MM.1S (cell line): ENCODE data around the gene NEDD8.

ENCODE experiments used
- DNase-seq: peaks from one replicate; pipeline ENCODE4 v3.0.0-alpha.2; 2015
- H2AFZ ChIP-seq: fragments of 300-600 bp; sonication (generic); 2 replicates; pipeline ENCODE4 v1.6.0; 2016; ENCODE audit warnings: antibody characterized with exemption, low read length
- H3F3A ChIP-seq: fragments of 300-600 bp; sonication (generic); 2 replicates; pipeline ENCODE4 v1.6.1; 2016; ENCODE audit warnings: mild to moderate bottlenecking, antibody characterized with exemption, low read length, moderate library complexity, mixed read lengths; ENCODE audit not compliant: insufficient read depth
- H3K27ac ChIP-seq: fragments of 300-600 bp; sonication (generic); 2 replicates; pipeline ENCODE4 v1.5.1; 2016; ENCODE audit warnings: mild to moderate bottlenecking, low read length
- H3K27me3 ChIP-seq: fragments of 300-600 bp; sonication (generic); replicated peaks from 2 replicates; pipeline ENCODE4 v1.6.0; 2016; ENCODE audit warnings: low read length; ENCODE audit not compliant: insufficient read depth
- H3K36me3 ChIP-seq: fragments of 300-600 bp; sonication (generic); replicated peaks from 2 replicates; pipeline ENCODE4 v1.6.1; 2016; ENCODE audit warnings: mild to moderate bottlenecking, low read length, mixed read lengths; ENCODE audit not compliant: insufficient read depth
- H3K4me1 ChIP-seq: fragments of 300-600 bp; sonication (generic); 2 replicates; pipeline ENCODE4 v1.6.1; 2016; ENCODE audit warnings: low read length, mixed read lengths
- H3K4me2 ChIP-seq: fragments of 300-600 bp; sonication (generic); 2 replicates; pipeline ENCODE4 v1.6.0; 2016; ENCODE audit warnings: low read depth, low read length
- H3K4me3 ChIP-seq: fragments of 300-600 bp; sonication (generic); 2 replicates; pipeline ENCODE4 v1.5.1; 2016; ENCODE audit warnings: low read length, mixed read lengths
- H3K79me2 ChIP-seq: fragments of 300-600 bp; sonication (generic); 2 replicates; pipeline ENCODE4 v1.6.1; 2016; ENCODE audit warnings: mixed run types, low read length, mixed read lengths
- H3K9ac ChIP-seq: fragments of 300-600 bp; sonication (generic); 2 replicates; pipeline ENCODE4 v1.6.1; 2016; ENCODE audit warnings: low read length, mixed read lengths
- H3K9me2 ChIP-seq: fragments of 300-600 bp; sonication (generic); replicated peaks from 2 replicates; pipeline ENCODE4 v1.6.1; 2016; ENCODE audit warnings: mild to moderate bottlenecking, low read length, mixed read lengths; ENCODE audit not compliant: insufficient read depth
- H3K9me3 ChIP-seq: fragments of 300-600 bp; sonication (generic); replicated peaks from 2 replicates; pipeline ENCODE4 v1.6.1; 2016; ENCODE audit warnings: mild to moderate bottlenecking, low read length, mixed read lengths; ENCODE audit not compliant: insufficient read depth
- H4K20me1 ChIP-seq: fragments of 300-600 bp; sonication (generic); 2 replicates; pipeline ENCODE4 v1.6.1; 2016; ENCODE audit warnings: mild to moderate bottlenecking, low read length, moderate library complexity, mixed read lengths; ENCODE audit not compliant: insufficient read depth
- CTCF ChIP-seq: fragments of 300-600 bp; sonication (generic); IDR thresholded peaks from 2 replicates; pipeline ENCODE4 v1.5.1; 2016; ENCODE audit warnings: antibody characterized with exemption, low read length, mixed read lengths
- EZH2 ChIP-seq: fragments of 300-600 bp; sonication (generic); optimal IDR thresholded peaks from 2 replicates; pipeline ENCODE3; 2017; ENCODE audit warnings: low read depth, mild to moderate bottlenecking, antibody characterized with exemption, low read length, mixed read lengths
- EZH2phosphoT487 ChIP-seq: fragments of 300-600 bp; sonication (generic); IDR thresholded peaks from 2 replicates; pipeline ENCODE4 v1.6.1; 2018; ENCODE audit warnings: antibody characterized with exemption, low read length

The NEDD8 gene

GRCh38 chr14:24268225-24268624 lies 36.1 kb upstream of the NEDD8 start:
- H3K4me2 ChIP-seq, result no peak overlapping the region
- 0 out of 2 replicates have a peak, but pooled peaks cover 5% of the 10 kb centered on the region for H3K79me2 ChIP-seq
- H3K4me3 ChIP-seq, result no peak overlapping the region
- no peaks in the 10 kb centered on the region for H3K9me2 ChIP-seq
- H3K36me3 ChIP-seq, result no peaks in the 10 kb centered on the region
- H3K4me1 ChIP-seq, result peaks cover 10% of the 10 kb centered on the region
- no peak overlapping the region for H3K9ac ChIP-seq
- no peaks in the 10 kb centered on the region for H3K27me3 ChIP-seq
- no peaks in the 10 kb centered on the region for H4K20me1 ChIP-seq
- H3K9me3 ChIP-seq, result no peaks in the 10 kb centered on the region
- DNase-seq, result no peak
- H3F3A ChIP-seq, result no peaks in the 10 kb centered on the region
- H3K27ac ChIP-seq, result no peak overlapping the region
- H2AFZ ChIP-seq, result no peak overlapping the region
- TF ChIP-seq CTCF (no peak), EZH2 (no peak), EZH2phosphoT487 (no peak)

- Histone ChIP-seq H3K27me3 (no peaks in the 10 kb centered on the region), H3K9me2 (no peaks in the 10 kb centered on the region), H3K36me3 (no peaks in the 10 kb centered on the region), H3K4me1 (peaks cover 8% of the 10 kb centered on the region), H3K9me3 (no peaks in the 10 kb centered on the region), H3K9ac (no peak overlapping the region), H3F3A (no peaks in the 10 kb centered on the region), H3K4me2 (no peak overlapping the region), H3K4me3 (no peak overlapping the region), H3K27ac (no peak overlapping the region), H2AFZ (no peak overlapping the region), H3K79me2 (0 out of 2 replicates have a peak, but pooled peaks cover 5% of the 10 kb centered on the region), H4K20me1 (no peaks in the 10 kb centered on the region)
- TF ChIP-seq CTCF (no peak), EZH2 (no peak), EZH2phosphoT487 (no peak)
- DNase-seq, result no peak
Observed at GRCh38 chr14:24267516-24267915, 35.3 kb upstream of the NEDD8 start.

- no peak overlapping the region for H3K9ac ChIP-seq
- TF ChIP-seq EZH2 (no peak), EZH2phosphoT487 (no peak), CTCF (no peak)
- no peak overlapping the region for H3K4me2 ChIP-seq
Observed at GRCh38 chr14:24266344-24267244, 34.4 kb upstream of the NEDD8 start.

More at GRCh38 chr14:24266344-24267244, 34.4 kb upstream of the NEDD8 start:
- Histone ChIP-seq H3K4me3 (no peak overlapping the region), H2AFZ (no peak overlapping the region), H3F3A (no peaks in the 10 kb centered on the region), H3K27ac (no peak overlapping the region), H3K9me3 (no peaks in the 10 kb centered on the region), H3K4me1 (no peaks in the 10 kb centered on the region), H3K27me3 (no peaks in the 10 kb centered on the region), H4K20me1 (no peaks in the 10 kb centered on the region), H3K36me3 (no peaks in the 10 kb centered on the region), H3K79me2 (0 out of 2 replicates have a peak, but pooled peaks cover 5% of the 10 kb centered on the region), H3K9me2 (no peaks in the 10 kb centered on the region)
- DNase-seq, result no peak
